Measurements from ENCODE around the gene LTB4R2.

LTB4R2 gene

GRCh38 chr14:24340606-24341005, 30.7 kb downstream of the LTB4R2 start:
- H3K36me3 ChIP-seq (replicated peaks), result no peaks in the 10 kb centered on the region
- in situ Hi-C loops (cut with HindIII; ENCODE audit: low pct_ligation_motif_present, low sequenced_read_pairs), result no loop called here
- no peak for TF ChIP-seq CTCF (IDR thresholded peaks at IDR 0.05; ENCODE audit: low read depth, low read length, missing control alignments)
- no peak overlapping the region for H3K4me3 ChIP-seq (ENCODE audit: low read depth, low read length)
- no peak overlapping the region for H3K27ac ChIP-seq
- no peak for DNase-seq
- H3K27me3 ChIP-seq (replicated peaks), result peaks cover 11% of the 10 kb centered on the region

GRCh38 chr14:24342889-24343288, 32.9 kb downstream of the LTB4R2 start:
- no peak for DNase-seq
- TF ChIP-seq CTCF (IDR thresholded peaks at IDR 0.05; ENCODE audit: low read depth, low read length, missing control alignments), result no peak
- Histone ChIP-seq H3K4me3 (ENCODE audit: low read depth, low read length) (no peak overlapping the region), H3K27ac (no peak overlapping the region), H3K27me3 (replicated peaks) (peaks cover 11% of the 10 kb centered on the region), H3K36me3 (replicated peaks) (no peaks in the 10 kb centered on the region)
- in situ Hi-C loops (cut with HindIII; ENCODE audit: low pct_ligation_motif_present, low sequenced_read_pairs), result no loop called here

- Histone ChIP-seq H3K27ac (no peak overlapping the region), H3K36me3 (replicated peaks) (no peaks in the 10 kb centered on the region), H3K27me3 (replicated peaks) (peaks cover 10% of the 10 kb centered on the region), H3K4me3 (ENCODE audit: low read depth, low read length) (no peak overlapping the region)
- no peak for DNase-seq
- in situ Hi-C loops (cut with HindIII; ENCODE audit: low pct_ligation_motif_present, low sequenced_read_pairs), result no loop called here
- TF ChIP-seq CTCF (IDR thresholded peaks at IDR 0.05; ENCODE audit: low read depth, low read length, missing control alignments), result no peak
These were observed 34.1 kb downstream of the LTB4R2 start for GRCh38 chr14:24343795-24344660.

GRCh38 chr14:24347134-24347533, 37.2 kb downstream of the LTB4R2 start:
- H3K4me3 ChIP-seq (ENCODE audit: low read depth, low read length), result no peak overlapping the region
- no peak for TF ChIP-seq CTCF (IDR thresholded peaks at IDR 0.05; ENCODE audit: low read depth, low read length, missing control alignments)
- in situ Hi-C loops (cut with HindIII; ENCODE audit: low pct_ligation_motif_present, low sequenced_read_pairs), result no loop called here

GRCh38 chr14:24348186-24348585, 38.2 kb downstream of the LTB4R2 start:
- Histone ChIP-seq H3K4me3 (ENCODE audit: low read depth, low read length) (no peak overlapping the region), H3K27me3 (replicated peaks) (peaks cover 14% of the 10 kb centered on the region), H3K36me3 (replicated peaks) (no peaks in the 10 kb centered on the region), H3K27ac (no peak overlapping the region)
- in situ Hi-C loops (cut with HindIII; ENCODE audit: low pct_ligation_motif_present, low sequenced_read_pairs), result no loop called here
- TF ChIP-seq CTCF (IDR thresholded peaks at IDR 0.05; ENCODE audit: low read depth, low read length, missing control alignments), result no peak
- no peak for DNase-seq

More at GRCh38 chr14:24347134-24347533, 37.2 kb downstream of the LTB4R2 start:
- Histone ChIP-seq H3K36me3 (replicated peaks) (no peaks in the 10 kb centered on the region), H3K27ac (no peak overlapping the region), H3K27me3 (replicated peaks) (peaks cover 14% of the 10 kb centered on the region)
- DNase-seq, result no peak
